VCaP (cell line): ENCODE results near the gene ACADL.
"Not testable (repeated sequence)": the region's sequence is repeated elsewhere in the genome, so short reads cannot be mapped to it uniquely, and the experiment has no call there.

Experiments used
- H3K27ac ChIP-seq: fragments of 450-650 bp; 2 replicates; pipeline ENCODE4 v1.5.1; 2017
- CTCF ChIP-seq: fragments of 450-650 bp; conservative IDR thresholded peaks from 2 replicates; pipeline ENCODE4 v1.5.1; 2017; ENCODE audit warnings: mild to moderate bottlenecking, moderate library complexity

ACADL gene

GRCh38 chr2:210177769-210178168, 47.5 kb downstream of the ACADL start:
- TF ChIP-seq CTCF: no peak
- no peak overlapping the region for H3K27ac ChIP-seq

DNA sequence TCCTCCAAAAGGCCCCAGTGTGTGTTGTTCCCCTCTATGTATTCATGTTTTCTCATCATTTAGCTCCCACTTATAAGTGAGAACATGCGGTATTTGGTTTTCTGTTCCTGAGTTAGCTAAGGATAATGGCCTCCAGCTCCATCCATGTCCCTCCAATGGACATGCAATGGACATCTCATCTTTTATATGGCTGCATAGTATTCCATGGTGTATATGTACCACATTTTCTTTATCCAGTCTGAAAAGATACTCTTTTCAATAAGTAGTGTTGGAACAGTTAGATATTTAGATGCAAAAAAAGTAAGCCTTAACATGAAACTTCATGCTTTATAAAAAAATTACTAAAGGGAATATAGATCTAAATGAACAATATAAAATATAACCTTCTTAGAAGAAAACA, 48.1 kb downstream of the ACADL start:
- H3K27ac ChIP-seq: not testable (repeated sequence)

- TF ChIP-seq CTCF: no peak
- H3K27ac ChIP-seq: no peak overlapping the region
These were observed 51.2 kb downstream of the ACADL start for GRCh38 chr2:210174086-210174485.

GRCh38 chr2:210172219-210172575, 53.0 kb downstream of the ACADL start:
- no peak for TF ChIP-seq CTCF
- peak overlapping the region; percentile 87 for H3K27ac ChIP-seq

DNA sequence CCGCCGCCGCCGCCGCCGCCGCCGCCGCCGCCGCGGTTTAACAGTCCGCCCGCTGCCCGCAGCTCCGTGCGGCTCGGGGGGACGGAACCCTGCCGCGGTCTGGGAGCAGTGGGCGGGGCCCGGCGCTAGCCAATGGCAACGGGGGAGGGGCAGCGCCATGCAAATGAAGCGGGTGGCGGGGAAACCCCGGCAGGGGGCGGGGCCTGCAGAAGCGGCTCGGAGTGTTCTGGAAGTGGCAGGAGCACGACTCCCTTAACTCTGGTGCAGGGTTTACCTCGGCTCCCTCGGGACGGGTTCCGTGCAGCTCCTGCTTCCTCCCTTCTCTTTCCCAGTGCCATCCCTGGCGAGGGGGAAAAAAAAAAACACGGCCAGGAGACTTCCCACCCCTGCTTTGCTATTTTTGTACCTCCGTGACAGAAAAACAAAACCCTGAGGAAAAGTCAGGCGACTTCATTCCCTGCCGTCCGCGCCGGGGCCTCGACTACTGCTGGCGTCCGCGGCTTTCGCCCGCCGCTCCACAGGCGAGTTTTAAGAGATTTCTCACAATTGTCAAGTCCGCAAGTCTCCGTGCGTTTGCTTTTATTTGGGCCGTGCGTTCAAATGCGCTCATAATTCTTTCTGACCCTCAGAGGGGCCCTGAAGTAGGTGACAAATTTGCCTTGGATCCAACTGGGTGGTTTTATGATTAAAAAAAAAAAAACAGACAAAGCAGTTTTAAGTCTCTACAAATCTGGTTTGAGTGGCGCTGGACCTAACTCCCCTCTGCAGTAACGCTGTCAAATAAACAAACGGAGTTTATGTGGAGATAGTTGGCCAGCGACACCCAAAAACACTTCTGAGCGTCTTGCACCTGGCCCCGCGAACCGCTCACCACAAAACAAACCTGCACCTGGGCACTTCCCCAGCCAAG, 53.7 kb downstream of the ACADL start, which contains the start of gene KANSL1L:
Gene KANSL1L (minus strand): TSS at position 101 of the 910 bp plus-strand sequence. CDS start 16,827 bp downstream, outside the sequence.
- no peak for TF ChIP-seq CTCF
- H3K27ac ChIP-seq: peak within 1 kb of the TSS; percentile 87

GRCh38 chr2:210170446-210171303, 54.6 kb downstream of the ACADL start:
- no peak for TF ChIP-seq CTCF

DNA sequence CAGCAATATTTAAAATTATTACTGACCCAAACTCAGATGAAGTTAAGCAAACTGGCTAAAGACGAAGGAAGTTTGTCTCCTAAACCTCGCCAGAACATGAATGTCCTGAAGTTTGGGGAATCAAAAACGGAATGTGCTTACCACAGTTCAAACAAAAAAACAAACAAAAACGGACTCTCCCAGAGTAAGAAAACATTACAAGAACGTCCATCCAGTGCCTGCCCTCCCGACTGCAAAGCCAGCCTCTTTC, 55.1 kb downstream of the ACADL start:
- no peak for TF ChIP-seq CTCF
- peak overlapping the region; percentile 87 for H3K27ac ChIP-seq

More at GRCh38 chr2:210170446-210171303, 54.6 kb downstream of the ACADL start:
- peak overlapping the region; percentile 87 for H3K27ac ChIP-seq
